HCT116 (cell line): ENCODE data around the gene DOCK9. TPM values are rescaled to one million over a fixed set of nuclear protein-coding genes. Genes with fewer than 3 reads are reported as not detected.

Experiments used
- ATAC-seq: fragments of 200-7000 bp; cut with Tn5 transposase; 2 replicates; pipeline ENCODE4 v1.9.1; 2020; ENCODE audit warnings: mild to moderate bottlenecking, moderate library complexity
- BruUV-seq: library from RNA; stranded (reverse); fragments of 400-500 nt; replicated peaks from 2 replicates; lab custom pipeline; 2021; lab: Mats Ljungman, UMichigan
- CTCF ChIA-PET: fragments of 300-600 bp; sonication (Branson Sonifier 250); formaldehyde crosslinking; loops from one replicate; lab custom pipeline; 2021; ENCODE audit warnings: antibody characterized with exemption; lab: Charles Lee
- POLR2A ChIA-PET: fragments of 300-600, 350-600 bp; sonication (Branson Sonifier 250); formaldehyde crosslinking; loops from one replicate; lab custom pipeline; 2021; ENCODE audit warnings: antibody characterized with exemption; lab: Charles Lee
- RAD21 ChIA-PET, 2 experiments: fragments of 300-600 bp; sonication (Branson Sonifier 250); formaldehyde crosslinking; loops; one replicate each; lab custom pipeline; 2023; ENCODE audit warnings: low total read pairs in 2 of 2; ENCODE audit not compliant: uncharacterized antibody in 2 of 2, unreplicated experiment in 2 of 2, low non-redundant PET in 1 of 2; lab: Charles Lee
- DNase-seq: peaks from one replicate; pipeline ENCODE4 v3.0.0-alpha.2; 2010; ENCODE audit warnings: low read depth, low spot score
- H2AFZ ChIP-seq: fragments of 200-600 bp; shearing (Covaris generic), sonication (generic); 2 replicates; pipeline ENCODE4 v1.6.1; 2017; ENCODE audit warnings: low read depth, mixed run types, mixed read lengths, antibody characterized with exemption, low read length; ENCODE audit not compliant: poor library complexity, severe bottlenecking
- H3K27ac ChIP-seq: 2 replicates; pipeline ENCODE4 v1.5.1; 2012; ENCODE audit warnings: low read depth, low read length
- H3K27me3 ChIP-seq: fragments of 200-600 bp; sonication (generic); 2 replicates; pipeline ENCODE4 v1.6.1; 2016; ENCODE audit warnings: mixed run types, low read length, mixed read lengths; ENCODE audit not compliant: insufficient read depth
- H3K36me3 ChIP-seq, 2 experiments: fragments of 200-500 bp in 1 of 2; fragments of 200-600 bp in 1 of 2; sonication (Bioruptor generic) in 1 of 2; sonication (generic) in 1 of 2; 2 replicates each; pipeline versions ENCODE4 v1.5.1 to v1.6.1; 2014 to 2016; ENCODE audit warnings: low read length in 2 of 2, inconsistent platforms in 1 of 2, mixed read lengths in 1 of 2, mixed run types in 1 of 2; ENCODE audit not compliant: insufficient read depth in 2 of 2, control insufficient read depth in 1 of 2
- H3K4me1 ChIP-seq, 2 experiments: fragments of 200-600 bp in 1 of 2; sonication (generic) in 1 of 2; 2 replicates each; pipeline versions ENCODE4 v1.5.1 to v1.6.1; 2012 to 2017; ENCODE audit warnings: low read length in 2 of 2, inconsistent platforms in 1 of 2, mild to moderate bottlenecking in 1 of 2, mixed read lengths in 1 of 2, mixed run types in 1 of 2, moderate library complexity in 1 of 2; ENCODE audit not compliant: insufficient read depth in 2 of 2, control insufficient read depth in 1 of 2
- H3K4me2 ChIP-seq: fragments of 200-600 bp; sonication (generic); 2 replicates; pipeline ENCODE4 v1.6.1; 2017; ENCODE audit warnings: mixed run types, low read length, mixed read lengths
- H3K4me3 ChIP-seq, 2 experiments: fragments of 200-600 bp in 1 of 2; sonication (generic) in 1 of 2; replicated peaks in 1 of 2; 2 replicates each; pipeline ENCODE4 v1.5.1; 2011 to 2016; ENCODE audit warnings: low read length in 2 of 2, control low read depth in 1 of 2, low read depth in 1 of 2, mild to moderate bottlenecking in 1 of 2, mixed read lengths in 1 of 2, mixed run types in 1 of 2
- H3K79me2 ChIP-seq: fragments of 200-600 bp; sonication (generic); 2 replicates; pipeline ENCODE4 v1.6.1; 2017; ENCODE audit warnings: mild to moderate bottlenecking, mixed run types, low read length, moderate library complexity, mixed read lengths; ENCODE audit not compliant: insufficient read depth
- H3K9ac ChIP-seq: fragments of 200-600 bp; sonication (generic); 2 replicates; pipeline ENCODE4 v1.6.1; 2016; ENCODE audit warnings: low read length, mixed read lengths
- H3K9me2 ChIP-seq: fragments of 200-600 bp; sonication (generic), shearing (Covaris generic); 2 replicates; pipeline ENCODE4 v1.6.1; 2017; ENCODE audit warnings: mixed run types, mild to moderate bottlenecking, moderate library complexity; ENCODE audit not compliant: insufficient read depth
- H3K9me3 ChIP-seq, 2 experiments: fragments of 200-500 bp in 1 of 2; fragments of 200-600 bp in 1 of 2; sonication (Bioruptor generic) in 1 of 2; sonication (generic) in 1 of 2; 2 replicates each; pipeline ENCODE4 v1.6.1; 2014 to 2017; ENCODE audit warnings: low read length in 2 of 2, mixed read lengths in 2 of 2, inconsistent platforms in 1 of 2, low read depth in 1 of 2, mild to moderate bottlenecking in 1 of 2, mixed run types in 1 of 2, moderate library complexity in 1 of 2; ENCODE audit not compliant: control insufficient read depth in 1 of 2, insufficient read depth in 1 of 2
- H4K20me1 ChIP-seq: fragments of 200-600 bp; sonication (generic), shearing (Covaris generic); 2 replicates; pipeline ENCODE4 v1.6.1; 2017; ENCODE audit warnings: mixed run types, mild to moderate bottlenecking, moderate library complexity; ENCODE audit not compliant: insufficient read depth
- CEBPB ChIP-seq: IDR thresholded peaks from 2 replicates; pipeline ENCODE4 v1.6.1; 2012; ENCODE audit warnings: low read depth
- EZH2phosphoT487 ChIP-seq: fragments of 200-600 bp; IDR thresholded peaks from 2 replicates; pipeline ENCODE4 v1.6.1; 2018; ENCODE audit warnings: antibody characterized with exemption, borderline replicate concordance
- FOSL1 ChIP-seq: IDR thresholded peaks from 2 replicates; pipeline ENCODE4 v1.6.1; 2012; ENCODE audit warnings: low read depth
- POLR2A ChIP-seq: IDR thresholded peaks from 2 replicates; pipeline ENCODE4 v1.7.0; 2011; ENCODE audit warnings: borderline replicate concordance; ENCODE audit not compliant: insufficient read depth, insufficient read length; ENCODE audit errors: extremely low read depth
- RAD21 ChIP-seq: IDR thresholded peaks from 2 replicates; pipeline ENCODE4 v1.6.1; 2012; ENCODE audit warnings: low read depth, mild to moderate bottlenecking
- SP1 ChIP-seq: IDR thresholded peaks from 2 replicates; pipeline ENCODE4 v1.6.1; 2012; ENCODE audit warnings: low read depth
- TCF7L2 ChIP-seq: IDR thresholded peaks from 2 replicates; pipeline ENCODE4 v1.7.0; 2011; ENCODE audit warnings: borderline replicate concordance, inconsistent platforms; ENCODE audit not compliant: insufficient read depth, insufficient read length; ENCODE audit errors: extremely low read depth
- YY1 ChIP-seq: IDR thresholded peaks from 2 replicates; pipeline ENCODE4 v1.6.1; 2011; ENCODE audit warnings: low read length, low read depth, moderate library complexity, mild to moderate bottlenecking; ENCODE audit not compliant: insufficient replicate concordance; ENCODE audit errors: extremely low read depth
- ZFX ChIP-seq: fragments of 450-650 bp; IDR thresholded peaks from 2 replicates; pipeline ENCODE4 v1.6.1; 2017
- intact Hi-C: fragments of 100-400 bp; cut with micrococcal nuclease; formaldehyde crosslinking; loops from 2 replicates; pipeline ENCODE4 v1.10.0; 2022
- total RNA-seq: library from RNA; stranded (reverse); gene quantifications from one replicate; pipeline ENCODE4 v1.2.1, GENCODE V29; 2021; ENCODE audit not compliant: unreplicated experiment
- TF ChIP-seq, protein P1 (sequence below): IDR thresholded peaks from 2 replicates; pipeline ENCODE4 v1.6.1; 2011; ENCODE audit warnings: mild to moderate bottlenecking, low read length, moderate library complexity; ENCODE audit not compliant: insufficient replicate concordance; ENCODE audit errors: extremely low read depth
- TF ChIP-seq, protein P2 (sequence below): IDR thresholded peaks from 2 replicates; pipeline ENCODE4 v1.6.1; 2012
- TF ChIP-seq, protein P3 (sequence below): IDR thresholded peaks from 2 replicates; pipeline ENCODE4 v1.6.1; 2012; ENCODE audit warnings: low read depth

DOCK9 gene
- total RNA-seq, 1 experiment from 2014 or later, result 58.8 TPM

DNA sequence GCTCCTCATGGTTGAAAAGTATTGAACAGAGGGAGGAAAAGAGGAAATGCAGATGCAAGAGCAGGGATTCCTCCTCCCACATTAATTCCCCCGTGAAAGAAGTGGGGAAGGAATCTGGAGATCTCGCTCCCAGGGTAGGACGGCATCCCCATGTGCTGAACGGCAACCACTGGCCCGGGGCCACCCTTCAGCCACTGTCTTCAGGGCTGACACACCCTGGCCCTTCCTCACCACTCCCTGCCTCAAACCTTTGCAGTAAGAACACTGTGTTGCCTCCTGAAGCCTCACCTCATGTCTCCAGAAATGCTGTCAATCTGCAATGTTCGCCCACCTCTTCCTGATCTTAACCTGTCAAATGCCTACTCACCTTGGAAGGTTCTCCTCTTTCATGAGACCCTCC is 10.9 kb upstream of the DOCK9 start:
- ChIA-PET CTCF (no interaction called here), RAD21 (no interaction called here)
- no peaks in the 10 kb centered on the region; the same call in 1 of the 2 replicates for H3K79me2 ChIP-seq
- H3K4me1 ChIP-seq, result peaks cover 0 to 18% of the 10 kb centered on the region in 2 experiments; a peak in 2 of 4 replicates
- TF ChIP-seq TCF7L2 (no peak), POLR2A (no peak), EZH2phosphoT487 (no peak), ZFX (no peak), YY1 (no peak), FOSL1 (no peak), SP1 (no peak), RAD21 (no peak), CEBPB (no peak)
- TF ChIP-seq, protein P1, sequence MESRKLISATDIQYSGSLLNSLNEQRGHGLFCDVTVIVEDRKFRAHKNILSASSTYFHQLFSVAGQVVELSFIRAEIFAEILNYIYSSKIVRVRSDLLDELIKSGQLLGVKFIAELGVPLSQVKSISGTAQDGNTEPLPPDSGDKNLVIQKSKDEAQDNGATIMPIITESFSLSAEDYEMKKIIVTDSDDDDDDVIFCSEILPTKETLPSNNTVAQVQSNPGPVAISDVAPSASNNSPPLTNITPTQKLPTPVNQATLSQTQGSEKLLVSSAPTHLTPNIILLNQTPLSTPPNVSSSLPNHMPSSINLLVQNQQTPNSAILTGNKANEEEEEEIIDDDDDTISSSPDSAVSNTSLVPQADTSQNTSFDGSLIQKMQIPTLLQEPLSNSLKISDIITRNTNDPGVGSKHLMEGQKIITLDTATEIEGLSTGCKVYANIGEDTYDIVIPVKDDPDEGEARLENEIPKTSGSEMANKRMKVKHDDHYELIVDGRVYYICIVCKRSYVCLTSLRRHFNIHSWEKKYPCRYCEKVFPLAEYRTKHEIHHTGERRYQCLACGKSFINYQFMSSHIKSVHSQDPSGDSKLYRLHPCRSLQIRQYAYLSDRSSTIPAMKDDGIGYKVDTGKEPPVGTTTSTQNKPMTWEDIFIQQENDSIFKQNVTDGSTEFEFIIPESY, result no peak
- TF ChIP-seq, protein P2, sequence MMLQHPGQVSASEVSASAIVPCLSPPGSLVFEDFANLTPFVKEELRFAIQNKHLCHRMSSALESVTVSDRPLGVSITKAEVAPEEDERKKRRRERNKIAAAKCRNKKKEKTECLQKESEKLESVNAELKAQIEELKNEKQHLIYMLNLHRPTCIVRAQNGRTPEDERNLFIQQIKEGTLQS, result no peak
- TF ChIP-seq, protein P3, sequence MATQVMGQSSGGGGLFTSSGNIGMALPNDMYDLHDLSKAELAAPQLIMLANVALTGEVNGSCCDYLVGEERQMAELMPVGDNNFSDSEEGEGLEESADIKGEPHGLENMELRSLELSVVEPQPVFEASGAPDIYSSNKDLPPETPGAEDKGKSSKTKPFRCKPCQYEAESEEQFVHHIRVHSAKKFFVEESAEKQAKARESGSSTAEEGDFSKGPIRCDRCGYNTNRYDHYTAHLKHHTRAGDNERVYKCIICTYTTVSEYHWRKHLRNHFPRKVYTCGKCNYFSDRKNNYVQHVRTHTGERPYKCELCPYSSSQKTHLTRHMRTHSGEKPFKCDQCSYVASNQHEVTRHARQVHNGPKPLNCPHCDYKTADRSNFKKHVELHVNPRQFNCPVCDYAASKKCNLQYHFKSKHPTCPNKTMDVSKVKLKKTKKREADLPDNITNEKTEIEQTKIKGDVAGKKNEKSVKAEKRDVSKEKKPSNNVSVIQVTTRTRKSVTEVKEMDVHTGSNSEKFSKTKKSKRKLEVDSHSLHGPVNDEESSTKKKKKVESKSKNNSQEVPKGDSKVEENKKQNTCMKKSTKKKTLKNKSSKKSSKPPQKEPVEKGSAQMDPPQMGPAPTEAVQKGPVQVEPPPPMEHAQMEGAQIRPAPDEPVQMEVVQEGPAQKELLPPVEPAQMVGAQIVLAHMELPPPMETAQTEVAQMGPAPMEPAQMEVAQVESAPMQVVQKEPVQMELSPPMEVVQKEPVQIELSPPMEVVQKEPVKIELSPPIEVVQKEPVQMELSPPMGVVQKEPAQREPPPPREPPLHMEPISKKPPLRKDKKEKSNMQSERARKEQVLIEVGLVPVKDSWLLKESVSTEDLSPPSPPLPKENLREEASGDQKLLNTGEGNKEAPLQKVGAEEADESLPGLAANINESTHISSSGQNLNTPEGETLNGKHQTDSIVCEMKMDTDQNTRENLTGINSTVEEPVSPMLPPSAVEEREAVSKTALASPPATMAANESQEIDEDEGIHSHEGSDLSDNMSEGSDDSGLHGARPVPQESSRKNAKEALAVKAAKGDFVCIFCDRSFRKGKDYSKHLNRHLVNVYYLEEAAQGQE, result no peak
- TF ChIP-seq, all 23 proteins: peak for 0
- intact Hi-C loops, result no loop called here
- H3K27me3 ChIP-seq, result no peaks in the 10 kb centered on the region
- no peaks in the 10 kb centered on the region for H4K20me1 ChIP-seq
- DNase-seq (no peak), ATAC-seq (no peak)
- H3K27ac ChIP-seq, result no peak overlapping the region
- no peaks in the 10 kb centered on the region for H3K36me3 ChIP-seq
- H3K9me3 ChIP-seq, result no peaks in the 10 kb centered on the region
- no peak overlapping the region for H3K4me2 ChIP-seq
- H3K9me2 ChIP-seq, result no peaks in the 10 kb centered on the region
- H3K9ac ChIP-seq, result no peak overlapping the region
- no TSS peak for BruUV-seq
- H2AFZ ChIP-seq, result no peak overlapping the region
- POLR2A ChIA-PET, result no interaction called here
- no peak overlapping the region for H3K4me3 ChIP-seq
